HG03457 (cell line): Measurements from ENCODE around the gene DYSF.

Experiments
- ATAC-seq: cut with Tn5 transposase; IDR thresholded peaks from one replicate; pipeline ENCODE4 v1.9.1; 2021; ENCODE audit warnings: moderate number of reproducible peaks; ENCODE audit not compliant: unreplicated experiment

The DYSF gene

GRCh38 chr2:71685073-71685848, 231.9 kb downstream of the DYSF start:
- ATAC-seq = no peak

- no peak for ATAC-seq
Observed at GRCh38 chr2:71685941-71686611, 232.7 kb downstream of the DYSF start.

GRCh38 chr2:71686781-71687180, 233.4 kb downstream of the DYSF start:
- no peak for ATAC-seq

- no peak for ATAC-seq
Observed at GRCh38 chr2:71687412-71687811, 234.1 kb downstream of the DYSF start.

- ATAC-seq = no peak
Observed at GRCh38 chr2:71688530-71688929, 235.2 kb downstream of the DYSF start.

- ATAC-seq = no peak
Observed at GRCh38 chr2:71689393-71689792, 236.0 kb downstream of the DYSF start.

- ATAC-seq = no peak
Observed at GRCh38 chr2:71689968-71690834, 236.8 kb downstream of the DYSF start.

- ATAC-seq = no peak
Observed at GRCh38 chr2:71690876-71691475, 237.6 kb downstream of the DYSF start.

- no peak for ATAC-seq
Observed at GRCh38 chr2:71691747-71692441, 238.5 kb downstream of the DYSF start.

- no peak for ATAC-seq
Observed at GRCh38 chr2:71692621-71693277, 239.4 kb downstream of the DYSF start.

- no peak for ATAC-seq
Observed at GRCh38 chr2:71693286-71694270, 240.2 kb downstream of the DYSF start.

- no peak for ATAC-seq
Observed at GRCh38 chr2:71694501-71695234, 241.3 kb downstream of the DYSF start.

GRCh38 chr2:71695235-71696120, 242.1 kb downstream of the DYSF start:
- ATAC-seq = no peak

- no peak for ATAC-seq
Observed at GRCh38 chr2:71696381-71696780, 243.0 kb downstream of the DYSF start.

- no peak for ATAC-seq
Observed at GRCh38 chr2:71697106-71698004, 244.0 kb downstream of the DYSF start.

- ATAC-seq = no peak
Observed at GRCh38 chr2:71699428-71699827, 246.1 kb downstream of the DYSF start.
